Left renal pelvis (tissue), 4 donors: ENCODE measurements around the gene INPP5A. TPM values are rescaled to one million over a fixed set of nuclear protein-coding genes. Genes with fewer than 3 reads are reported as not detected.

ENCODE experiments used
- DNase-seq, 4 donors: peaks; one replicate each; pipeline ENCODE4 v3.0.0-alpha.2; 2013; ENCODE audit warnings: low read depth in 4 of 4, low spot score in 3 of 4
- polyA plus RNA-seq, 4 donors: library from polyadenylated mRNA; unstranded; fragments of 120-200 nt; gene quantifications; one replicate each; pipeline ENCODE4 v1.2.1, GENCODE V29; 2013; ENCODE audit not compliant: insufficient read length in 4 of 4

Gene INPP5A
- polyA plus RNA-seq, 4 donors: 29.0 to 40.2 (median 35.5) TPM

- DNase-seq: no peak
Observed at GRCh38 chr10:132517951-132518521, 19.6 kb upstream of the INPP5A start.

DNA sequence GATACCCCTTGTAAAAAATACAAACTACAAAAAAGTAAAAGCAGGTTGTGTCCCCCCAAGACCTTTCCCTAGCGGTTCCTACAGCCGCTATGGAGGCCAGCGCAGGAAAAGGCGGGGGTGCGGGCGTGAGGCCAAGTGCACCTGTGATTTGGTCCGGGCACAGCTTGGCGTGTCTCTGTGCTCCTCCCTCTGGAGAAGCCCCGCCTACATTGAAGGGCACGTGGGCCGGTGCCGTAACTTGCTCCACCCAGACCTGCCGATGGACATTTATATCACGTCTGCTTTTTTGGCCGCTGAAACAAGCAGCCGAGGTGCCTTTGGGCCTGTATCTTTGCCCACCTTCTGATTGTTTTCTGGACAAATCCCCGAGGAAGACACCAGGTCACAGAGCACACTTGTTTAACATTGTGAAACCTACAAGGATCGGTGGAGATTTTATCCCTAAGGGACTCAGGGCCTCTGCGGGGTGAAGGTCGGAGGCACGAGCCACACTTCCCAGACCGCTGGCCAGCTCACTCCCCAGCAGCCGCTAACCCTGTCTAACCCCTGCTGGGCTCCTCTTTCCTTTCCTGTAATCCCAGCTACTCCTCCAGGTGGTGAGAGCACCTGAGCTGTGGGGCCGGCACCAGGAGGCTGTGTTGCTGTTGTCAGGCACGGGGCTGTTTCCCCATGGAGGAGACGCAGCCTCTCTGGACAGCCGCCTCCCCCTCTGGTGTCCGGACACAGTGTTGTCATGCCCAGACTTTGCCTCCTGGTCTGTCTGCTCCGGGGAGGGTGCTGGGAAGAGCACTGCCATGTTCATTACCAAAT, 18.8 kb upstream of the INPP5A start:
- no peak for DNase-seq

DNA sequence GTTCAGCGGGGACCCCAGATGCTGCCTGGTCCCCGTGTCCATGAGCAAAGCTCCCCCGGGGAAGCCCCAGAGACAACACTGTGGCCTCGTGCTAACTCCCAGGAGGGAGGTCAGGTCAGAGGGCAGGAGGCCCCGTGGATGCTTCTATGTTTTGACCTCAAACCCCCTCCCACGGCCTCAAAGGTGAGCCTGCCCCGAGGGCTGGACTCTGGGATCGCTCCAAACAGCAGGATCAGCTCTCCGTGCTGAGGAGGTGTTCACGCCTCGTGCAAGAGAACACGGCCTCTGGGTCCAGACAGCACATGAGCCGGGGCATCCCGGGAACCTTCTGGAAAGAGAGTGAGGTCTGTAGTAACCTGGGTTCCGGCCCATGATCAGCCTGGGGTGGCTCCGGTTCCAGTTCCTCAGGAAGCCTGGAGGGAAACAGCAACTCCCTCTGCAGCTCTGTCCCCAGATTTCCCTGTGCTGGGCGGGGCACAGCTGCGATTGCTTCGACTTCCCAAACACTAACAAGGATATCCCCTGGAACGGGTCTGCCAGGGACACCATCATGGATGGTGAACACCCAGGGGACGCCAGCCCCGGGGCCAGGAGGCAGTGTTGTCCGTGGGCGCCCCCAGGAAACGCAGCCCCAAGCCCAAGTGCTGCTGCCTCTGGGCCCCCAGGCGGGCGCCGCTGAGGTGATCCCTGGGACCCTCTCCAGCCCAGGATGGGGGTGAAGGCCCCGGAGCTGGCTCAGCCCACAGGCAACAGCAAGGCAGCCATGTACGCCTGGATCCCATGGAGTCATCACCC, 18.0 kb upstream of the INPP5A start:
- no peak for DNase-seq

DNA sequence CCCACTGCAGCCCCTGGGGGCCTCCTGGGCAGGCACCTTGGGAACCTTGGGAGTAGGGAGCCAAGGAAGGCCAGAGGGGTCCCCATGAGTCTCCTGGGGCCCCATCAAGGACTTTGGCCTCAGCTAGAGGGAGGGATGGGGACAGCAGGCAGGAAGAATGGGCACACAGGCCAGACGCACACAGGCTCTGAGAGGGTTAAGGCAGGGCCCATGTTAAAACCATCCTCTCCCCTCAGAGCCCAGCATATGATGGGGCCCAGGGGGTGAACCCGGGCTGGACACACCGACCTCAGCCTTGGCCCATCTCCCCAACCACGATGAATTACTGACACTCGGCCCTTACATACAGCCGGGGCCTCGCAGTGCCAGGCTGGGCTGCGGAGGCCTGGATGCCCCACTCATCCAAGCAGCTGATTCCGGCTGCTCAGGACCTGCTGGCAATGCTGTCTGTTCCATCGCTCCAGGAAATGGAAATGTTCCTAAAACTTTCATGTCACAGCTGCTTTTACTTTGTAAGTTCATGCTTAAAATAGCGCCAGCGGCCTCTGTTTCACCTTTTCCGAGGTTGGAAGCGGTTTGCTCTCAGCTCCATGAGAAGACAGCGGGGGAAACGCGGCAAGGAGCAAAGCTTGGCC, 17.3 kb upstream of the INPP5A start:
- DNase-seq: no peak

DNA sequence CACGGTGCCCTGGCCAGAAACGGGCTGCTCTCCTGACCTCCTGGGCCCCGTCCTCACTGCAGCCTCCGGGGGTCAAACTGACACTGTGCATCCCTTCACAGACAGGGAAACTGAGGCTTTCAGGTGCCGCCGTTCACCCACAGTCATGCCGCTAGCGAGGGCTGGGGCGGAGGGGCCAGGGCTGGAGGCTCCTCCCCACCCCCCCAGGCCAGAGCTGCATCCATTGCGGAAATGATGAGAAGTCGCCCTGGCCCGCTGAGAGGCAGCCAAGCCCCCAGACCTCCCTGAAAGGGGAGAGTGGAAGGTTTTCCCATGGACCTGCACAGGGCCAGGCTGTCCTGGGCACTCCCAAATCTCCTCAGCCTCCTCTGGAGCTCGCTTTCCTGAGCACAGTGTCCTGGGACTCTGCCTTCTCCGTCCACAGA, 16.5 kb upstream of the INPP5A start:
- no peak for DNase-seq

- DNase-seq: no peak
Observed at GRCh38 chr10:132521466-132522102, 16.0 kb upstream of the INPP5A start.

DNA sequence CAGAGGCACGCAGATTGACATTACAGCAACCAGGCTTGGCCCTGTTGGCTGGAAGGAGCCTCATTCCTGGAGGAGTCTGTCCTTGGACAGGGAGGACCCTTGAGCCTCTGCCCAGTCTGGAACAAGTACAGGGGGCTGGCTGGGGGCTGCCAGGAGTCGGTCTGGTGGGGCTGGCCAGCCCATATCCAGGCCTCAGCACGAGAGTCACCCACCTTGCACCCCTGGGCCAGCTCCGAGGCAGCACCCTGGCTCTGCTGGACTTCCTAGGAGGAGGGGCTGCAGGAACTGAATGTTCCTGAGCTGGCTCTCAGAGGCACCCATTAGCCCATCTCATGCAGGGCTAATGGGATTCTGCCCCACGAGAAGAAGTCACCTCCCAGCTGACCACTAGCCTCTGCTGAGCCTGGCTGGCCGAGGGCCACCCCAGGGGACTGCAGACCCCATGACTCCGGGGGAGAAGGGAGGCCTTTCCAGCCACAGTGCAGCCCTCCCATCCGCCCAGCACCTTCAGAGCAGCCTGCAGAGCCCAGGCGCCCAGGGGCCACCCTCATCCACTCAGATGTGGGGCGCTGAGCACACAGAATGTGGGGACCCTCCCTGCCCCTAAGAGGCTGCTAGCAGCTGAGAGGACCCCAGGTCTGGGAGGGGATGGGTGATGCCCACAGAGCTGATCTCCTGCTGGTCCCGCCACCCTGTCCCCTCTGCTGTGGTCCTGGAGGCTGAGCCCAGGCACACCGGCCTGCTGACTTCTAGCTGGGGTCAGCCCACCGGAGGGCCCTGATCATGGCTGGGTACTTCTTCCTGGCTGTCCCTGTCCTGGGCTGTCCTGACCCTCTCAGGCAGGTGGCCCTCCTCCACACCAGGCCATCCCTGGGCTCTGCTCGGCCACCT, 14.8 kb upstream of the INPP5A start:
- no peak for DNase-seq

- no peak for DNase-seq
Observed at GRCh38 chr10:132523561-132524442, 13.8 kb upstream of the INPP5A start.

- DNase-seq: no peak
Observed at GRCh38 chr10:132524443-132525285, 12.9 kb upstream of the INPP5A start.

GRCh38 chr10:132526676-132527075, 10.9 kb upstream of the INPP5A start:
- DNase-seq: no peak

- no peak for DNase-seq
Observed at GRCh38 chr10:132527339-132528063, 10.1 kb upstream of the INPP5A start.

DNA sequence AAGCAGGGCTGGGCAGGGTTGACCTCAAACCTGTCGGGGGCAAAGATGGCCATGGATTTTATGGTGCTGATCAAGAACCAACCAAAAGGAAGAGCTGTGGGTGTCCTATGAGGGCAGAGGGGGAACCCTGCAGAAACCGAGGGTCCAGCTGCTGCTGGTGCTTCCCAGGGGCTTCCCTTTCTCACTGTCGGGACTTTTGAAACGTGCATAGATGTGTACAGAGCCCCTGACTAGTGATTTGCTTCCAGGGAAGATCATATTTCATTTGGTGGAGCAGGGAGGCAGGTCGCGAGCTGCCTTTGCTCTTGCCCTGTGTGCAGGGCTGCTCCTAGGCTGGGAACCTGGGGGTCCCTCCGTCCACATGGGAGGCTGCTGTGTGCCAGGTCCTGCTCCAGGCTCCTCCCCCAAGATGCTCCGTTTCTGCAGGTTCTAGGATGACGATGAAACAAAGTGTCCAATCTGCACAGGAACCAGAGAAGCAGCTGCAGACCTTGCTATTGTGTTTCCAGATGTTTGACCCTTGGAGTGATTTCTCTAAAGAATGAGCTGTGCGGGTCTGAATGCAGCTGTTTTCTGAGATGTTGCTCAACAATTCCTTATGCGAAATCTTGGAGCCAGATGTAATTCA, 9.4 kb upstream of the INPP5A start:
- DNase-seq: no peak

DNA sequence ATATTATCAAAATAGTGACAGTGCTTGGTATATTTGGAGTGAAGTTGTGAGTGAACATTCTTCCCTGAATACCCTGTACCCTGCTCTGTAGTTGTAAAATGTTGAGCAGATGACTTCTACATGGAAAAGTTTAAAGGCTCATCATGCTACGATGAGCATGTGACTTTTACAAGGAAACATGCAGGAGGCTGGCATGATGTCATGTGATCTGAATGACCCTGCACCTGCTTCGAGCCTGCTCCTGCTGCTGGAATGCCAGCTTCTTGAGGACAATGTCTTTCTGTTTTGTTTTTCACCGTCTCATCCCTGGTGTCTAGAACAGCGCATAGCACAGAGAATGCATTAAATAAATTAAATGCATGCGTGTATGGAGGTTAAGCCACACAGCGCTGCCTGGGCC, 5.4 kb upstream of the INPP5A start:
- no peak for DNase-seq

DNA sequence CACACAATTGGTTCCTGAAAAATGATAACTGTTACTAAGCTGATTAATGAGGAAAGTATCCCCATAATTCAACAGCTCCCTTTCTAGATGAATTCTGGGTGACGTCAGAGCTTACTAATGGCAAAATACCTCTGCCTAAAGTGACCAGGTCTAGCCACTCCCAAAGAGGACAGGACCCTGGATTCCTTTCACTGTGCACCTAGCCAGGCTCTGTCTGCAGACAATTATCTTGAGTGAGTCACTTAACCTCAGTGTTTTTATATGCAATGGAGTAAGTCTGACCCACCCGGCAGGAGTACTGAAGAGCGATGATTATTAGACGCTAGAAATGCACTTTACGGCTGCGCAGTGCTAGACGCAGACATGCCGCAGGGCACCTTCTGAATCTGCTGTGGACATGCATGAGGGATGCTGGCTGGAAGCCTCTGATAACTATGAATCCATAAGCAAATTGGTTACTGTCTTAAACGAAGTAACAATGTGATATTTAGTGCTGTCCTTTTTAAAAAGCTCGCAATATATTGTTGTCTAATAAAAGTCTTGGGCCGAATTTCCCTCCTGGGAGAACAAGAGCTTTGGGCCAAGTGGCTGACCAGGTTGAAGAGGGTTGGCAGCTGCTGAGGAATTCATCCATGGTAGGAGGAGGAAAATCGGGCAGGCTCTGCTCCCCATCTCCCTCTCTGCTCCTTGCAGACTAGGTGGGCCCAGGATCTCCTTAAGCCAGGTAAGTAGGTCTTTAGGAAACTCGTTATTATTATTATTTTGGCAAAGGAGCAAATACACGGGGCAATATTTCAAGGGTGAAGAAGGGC, 4.6 kb upstream of the INPP5A start:
- DNase-seq: no peak

GRCh38 chr10:132533571-132534260, 3.9 kb upstream of the INPP5A start:
- DNase-seq: no peak
